H1 (cell line): Measurements from ENCODE around the gene PLA2G4D. TPM values are rescaled to one million over a fixed set of nuclear protein-coding genes. Genes with fewer than 3 reads are reported as not detected.

Experiments used
- CTCF ChIA-PET: fragments of 300-600 bp; sonication (Branson Sonifier 250); formaldehyde crosslinking; loops from one replicate; lab custom pipeline; 2021; ENCODE audit not compliant: partially characterized antibody; lab: Charles Lee
- POLR2A ChIA-PET: fragments of 300-600 bp; sonication (Branson Sonifier 250); formaldehyde crosslinking; loops from one replicate; lab custom pipeline; 2021; ENCODE audit warnings: inconsistent platforms; ENCODE audit not compliant: partially characterized antibody; lab: Charles Lee
- DNase-seq, 2 experiments: peaks; one replicate each; pipeline versions ENCODE4 v3.0.0 to v3.0.0-alpha.2; 2010 to 2022; ENCODE audit warnings: low spot score in 2 of 2, low read depth in 1 of 2, mixed read lengths in 1 of 2
- FAIRE-seq: peaks from 2 replicates; lab custom pipeline; 2011; peaks lifted over from hg19 to GRCh38; lab: Jason Lieb, UNC
- H2AFZ ChIP-seq: 2 replicates; pipeline ENCODE4 v1.8.1; 2012; ENCODE audit warnings: low read length, inconsistent platforms
- H2AK5ac ChIP-seq: 2 replicates; pipeline ENCODE4 v1.6.1; 2013; ENCODE audit warnings: low read depth, low read length
- H2BK120ac ChIP-seq: replicated peaks from 2 replicates; pipeline ENCODE3; 2013; ENCODE audit warnings: low read depth, low read length, inconsistent platforms
- H2BK12ac ChIP-seq: 2 replicates; pipeline ENCODE4 v1.6.1; 2013; ENCODE audit warnings: low read depth, low read length
- H2BK15ac ChIP-seq: 2 replicates; pipeline ENCODE4 v1.6.1; 2013; ENCODE audit warnings: low read length
- H2BK20ac ChIP-seq: 2 replicates; pipeline ENCODE4 v1.6.1; 2013; ENCODE audit warnings: low read length
- H2BK5ac ChIP-seq: 2 replicates; pipeline ENCODE4 v1.6.1; 2013; ENCODE audit warnings: low read depth, low read length
- H3K14ac ChIP-seq: 2 replicates; pipeline ENCODE4 v1.6.1; 2013; ENCODE audit warnings: inconsistent platforms; ENCODE audit not compliant: insufficient read length
- H3K18ac ChIP-seq: 2 replicates; pipeline ENCODE4 v1.6.1; 2013; ENCODE audit warnings: low read length; ENCODE audit errors: extremely low read depth
- H3K23ac ChIP-seq: 2 replicates; pipeline ENCODE4 v1.6.1; 2013; ENCODE audit warnings: inconsistent platforms; ENCODE audit not compliant: insufficient read length
- H3K23me2 ChIP-seq: 2 replicates; pipeline ENCODE4 v1.6.1; 2013; ENCODE audit warnings: low read depth, low read length
- H3K27ac ChIP-seq: 2 replicates; pipeline ENCODE4 v1.6.1; 2011; ENCODE audit warnings: low read depth, low read length, inconsistent platforms
- H3K27me3 ChIP-seq, 4 experiments: replicated peaks in 1 of 4; 1 replicate in 1 of 4; 2 replicates in 3 of 4; pipeline versions ENCODE4 v1.6.1 to v1.8.1; 2011 to 2013; ENCODE audit warnings: low read length in 3 of 4, mild to moderate bottlenecking in 3 of 4, inconsistent platforms in 2 of 4, mixed read lengths in 2 of 4, moderate library complexity in 1 of 4; ENCODE audit not compliant: control insufficient read depth in 3 of 4, insufficient read depth in 3 of 4; ENCODE audit errors: extremely low read depth in 1 of 4
- H3K36me3 ChIP-seq, 4 experiments: 2 replicates each; pipeline versions ENCODE4 v1.6.1 to v1.8.1; 2011 to 2013; ENCODE audit warnings: mild to moderate bottlenecking in 4 of 4, low read length in 3 of 4, moderate library complexity in 2 of 4, control low read depth in 1 of 4, inconsistent platforms in 1 of 4; ENCODE audit not compliant: insufficient read depth in 4 of 4, control insufficient read depth in 2 of 4
- H3K4ac ChIP-seq: replicated peaks from 2 replicates; pipeline ENCODE3; 2013; ENCODE audit warnings: low read length, low read depth, mixed read lengths, inconsistent platforms; ENCODE audit not compliant: insufficient read length
- H3K4me1 ChIP-seq, 4 experiments: replicated peaks in 1 of 4; 1 replicate in 1 of 4; 2 replicates in 3 of 4; pipeline versions ENCODE4 v1.6.1 to v1.8.1; 2011 to 2013; ENCODE audit warnings: low read length in 3 of 4, inconsistent platforms in 2 of 4, mixed read lengths in 1 of 4; ENCODE audit not compliant: insufficient read depth in 4 of 4, control insufficient read depth in 3 of 4
- H3K4me2 ChIP-seq, 2 experiments: 2 replicates each; pipeline versions ENCODE4 v1.6.1 to v1.8.1; 2011 to 2013; ENCODE audit warnings: low read depth in 2 of 2, low read length in 2 of 2, control low read depth in 1 of 2, inconsistent platforms in 1 of 2, mild to moderate bottlenecking in 1 of 2; ENCODE audit not compliant: insufficient read depth in 1 of 2
- H3K4me3 ChIP-seq, 4 experiments: fragments of 200-600, 300-600 bp in 1 of 4; sonication (generic), shearing (Covaris generic), sonication (Bioruptor Twin) in 1 of 4; 2 replicates each; pipeline versions ENCODE4 v1.5.1 to v1.8.1; 2011 to 2016; ENCODE audit warnings: low read length in 4 of 4, low read depth in 3 of 4, control low read depth in 2 of 4, inconsistent platforms in 2 of 4, mild to moderate bottlenecking in 2 of 4, mixed read lengths in 1 of 4, moderate library complexity in 1 of 4; ENCODE audit not compliant: insufficient read depth in 2 of 4; ENCODE audit errors: extremely low read depth in 1 of 4
- H3K56ac ChIP-seq: replicated peaks from 2 replicates; pipeline ENCODE3; 2013; ENCODE audit warnings: low read depth, mild to moderate bottlenecking, mixed read lengths, low read length, inconsistent platforms; ENCODE audit not compliant: insufficient read length
- H3K79me1 ChIP-seq: 2 replicates; pipeline ENCODE4 v1.6.1; 2013; ENCODE audit warnings: low read depth, low read length, control low read depth
- H3K79me2 ChIP-seq, 2 experiments: 2 replicates each; pipeline versions ENCODE4 v1.6.1 to v1.8.1; 2012 to 2013; ENCODE audit warnings: low read length in 2 of 2, mild to moderate bottlenecking in 2 of 2, inconsistent platforms in 1 of 2; ENCODE audit not compliant: insufficient read depth in 2 of 2, control insufficient read depth in 1 of 2
- H3K9ac ChIP-seq, 4 experiments: replicated peaks in 1 of 4; 1 replicate in 1 of 4; 2 replicates in 3 of 4; pipeline versions ENCODE4 v1.6.1 to v1.8.1; 2011 to 2013; ENCODE audit warnings: low read depth in 3 of 4, low read length in 3 of 4, control low read depth in 2 of 4, mild to moderate bottlenecking in 2 of 4, moderate library complexity in 2 of 4, inconsistent platforms in 1 of 4; ENCODE audit errors: extremely low read depth in 1 of 4
- H3K9me3 ChIP-seq, 2 experiments: 2 replicates each; pipeline versions ENCODE4 v1.6.1 to v1.8.1; 2012 to 2013; ENCODE audit warnings: mild to moderate bottlenecking in 2 of 2, moderate library complexity in 2 of 2, control low read depth in 1 of 2, inconsistent platforms in 1 of 2, low read depth in 1 of 2, low read length in 1 of 2, mixed read lengths in 1 of 2; ENCODE audit not compliant: insufficient read depth in 2 of 2
- H4K20me1 ChIP-seq, 2 experiments: replicated peaks in 1 of 2; 2 replicates each; pipeline versions ENCODE3 to v1.8.1; 2011 to 2013; ENCODE audit warnings: inconsistent platforms in 2 of 2, low read length in 2 of 2, mild to moderate bottlenecking in 1 of 2; ENCODE audit not compliant: insufficient read depth in 2 of 2, control insufficient read depth in 1 of 2
- H4K5ac ChIP-seq: 2 replicates; pipeline ENCODE4 v1.6.1; 2013; ENCODE audit warnings: low read length, low read depth, mixed read lengths, inconsistent platforms; ENCODE audit not compliant: insufficient read length
- H4K8ac ChIP-seq: 2 replicates; pipeline ENCODE4 v1.8.0; 2013; ENCODE audit warnings: mild to moderate bottlenecking, moderate library complexity, low read length, inconsistent platforms; ENCODE audit not compliant: insufficient read depth; ENCODE audit errors: extremely low read depth
- H4K91ac ChIP-seq: replicated peaks from 2 replicates; pipeline ENCODE3; 2013; ENCODE audit warnings: low read length, mixed read lengths, inconsistent platforms; ENCODE audit not compliant: insufficient read length
- RBBP5 ChIP-seq: IDR thresholded peaks from 2 replicates; pipeline ENCODE4 v1.7.1; 2012; ENCODE audit warnings: low read depth, mild to moderate bottlenecking, inconsistent platforms, low read length, moderate library complexity, borderline replicate concordance
- WGBS, 2 experiments: shearing (Covaris generic) in 1 of 2; methylation state at CpG; one replicate each; pipeline versions ENCODE4 v1.1.6 to v1.1.7; 2013 to 2015; ENCODE audit warnings: low lambda C conversion rate in 2 of 2, mixed read lengths in 2 of 2, inconsistent platforms in 1 of 2, low coverage in 1 of 2, missing lambda C conversion rate in 1 of 2; ENCODE audit not compliant: insufficient replicate concordance in 2 of 2, insufficient coverage in 1 of 2, insufficient read length in 1 of 2; ENCODE audit errors: extremely low coverage in 1 of 2, missing lambda C conversion rate in 1 of 2; 5-methylcytosine and 5-hydroxymethylcytosine counted together
- polyA plus RNA-seq, 7 experiments: library from polyadenylated mRNA; depleted of rRNA in 3 of 7; stranded (reverse) in 5 of 7; unstranded in 2 of 7; fragments of >200 nt in 5 of 7; fragments of 200-250 nt in 2 of 7; gene quantifications; 1 replicate in 5 of 7; 2 replicates in 1 of 7; 4 replicates in 1 of 7; pipeline versions ENCODE4 v1.2.1 to v1.2.3, GENCODE V29; 2011 to 2013; ENCODE audit warnings: missing spikeins in 2 of 7, mixed read lengths in 2 of 7
- total RNA-seq: library from RNA; stranded (reverse); fragmentation: NEBNext Ultra II Directional; extraction: Animal tissue kit (Norgen Biotek cat#: 25700); gene quantifications from 2 replicates; pipeline ENCODE4 v1.2.1, GENCODE V29; 2021

PLA2G4D gene
- total and polyA plus RNA-seq, 2 of the 8 experiments (the other 6 are each of a cell fraction or from before 2014, with no cell fraction given), result 0.07 to 0.18 TPM

GRCh38 chr15:42053914-42054313 lies 40.4 kb downstream of the PLA2G4D start:
- Histone ChIP-seq H3K36me3 (no peaks in the 10 kb centered on the region), H2AK5ac (no peak overlapping the region), H2BK12ac (no peak overlapping the region), H4K8ac (no peak overlapping the region), H3K27ac (no peak overlapping the region), H2BK120ac (no peak overlapping the region), H3K14ac (no peak overlapping the region), H3K79me2 (no peaks in the 10 kb centered on the region), H3K79me1 (no peaks in the 10 kb centered on the region), H3K4me1 (peaks cover 0 to 2% (median under 1%) of the 10 kb centered on the region in 4 experiments; a peak in 4 of 7 replicates), H2AFZ (no peak overlapping the region), H3K23me2 (no peaks in the 10 kb centered on the region), H3K23ac (no peak overlapping the region), H3K4me2 (no peak overlapping the region), H4K20me1 (no peaks in the 10 kb centered on the region), H3K9me3 (no peaks in the 10 kb centered on the region), H3K9ac (no peak overlapping the region), H2BK5ac (no peak overlapping the region), H4K5ac (no peak overlapping the region), H3K18ac (no peak overlapping the region), H3K4me3 (no peak overlapping the region), H3K27me3 (no peaks in the 10 kb centered on the region; a peak in 1 of 7 replicates), H4K91ac (no peak overlapping the region), H2BK15ac (no peak overlapping the region), H3K56ac (no peak overlapping the region), H3K4ac (no peak overlapping the region), H2BK20ac (no peak overlapping the region)
- 70% methylated on average over 2 of the region's 2 CpGs; no CpG with 5 or more reads in 1 of the 2 experiments for WGBS, 2 experiments
- POLR2A ChIA-PET, result interaction anchor here (0.7 to 0.8 kb wide), 2 partner anchors 64 to 82 kb away, joined by 3 to 4 read pairs; no protein-coding TSS in a partner anchor
- CTCF ChIA-PET, result interaction anchor here (0.6 to 8.8 kb wide), 11 partner anchors 10 to 280 kb away, joined by 3 to 185 read pairs (median 3); partner anchors contain the start of gene MAPKBP1
- FAIRE-seq (no peak), DNase-seq (no peak)
- TF ChIP-seq RBBP5, result no peak
